GM10248 (cell line): ENCODE measurements around the gene FBXO21.

Experiments
- CTCF ChIA-PET: fragments of 300-600 bp; sonication (Branson Sonifier 250); formaldehyde crosslinking; extraction: SDS; loops from one replicate; lab custom pipeline; 2021; ENCODE audit warnings: antibody characterized with exemption; lab: Yijun Ruan, JAX
- POLR2A ChIA-PET: fragments of 350-650 bp; sonication (Branson Sonifier 250); formaldehyde crosslinking; extraction: SDS; loops from one replicate; lab custom pipeline; 2020; ENCODE audit warnings: antibody characterized with exemption; lab: Yijun Ruan, JAX
- DNase-seq: peaks from one replicate; pipeline ENCODE4 v3.0.0; 2012; ENCODE audit errors: extremely low spot score
- CTCF ChIP-seq: IDR thresholded peaks from 2 replicates; pipeline ENCODE4 v1.5.1; 2012; ENCODE audit warnings: mild to moderate bottlenecking, low read depth; ENCODE audit errors: extremely low read depth, missing control alignments, control extremely low read depth

The FBXO21 gene

GRCh38 chr12:117168976-117169375 lies 21.3 kb downstream of the FBXO21 start:
- no peak for TF ChIP-seq CTCF
- ChIA-PET CTCF (interaction anchor here (1.1 to 1.2 kb wide), 2 partner anchors 8 to 14 kb away, joined by 3 read pairs; no protein-coding TSS in a partner anchor), POLR2A (interaction anchor here (0.7 kb wide), 1 partner anchor 71 kb away, joined by 3 read pairs; no protein-coding TSS in a partner anchor)
- no peak for DNase-seq

GRCh38 chr12:117167769-117168168 lies 22.5 kb downstream of the FBXO21 start:
- no peak for TF ChIP-seq CTCF
- CTCF ChIA-PET, result interaction anchor here (1.0 to 1.3 kb wide), 3 partner anchors 17 to 442 kb away, joined by 3 read pairs; no protein-coding TSS in a partner anchor
- POLR2A ChIA-PET, result no interaction called here
- DNase-seq, result no peak

GRCh38 chr12:117166107-117166506 lies 24.2 kb downstream of the FBXO21 start:
- no peak for TF ChIP-seq CTCF
- CTCF ChIA-PET, result no interaction called here
- POLR2A ChIA-PET, result no interaction called here
- DNase-seq, result no peak

- no peak for TF ChIP-seq CTCF
- DNase-seq, result no peak
- ChIA-PET POLR2A (no interaction called here), CTCF (interaction anchor here (0.9 to 1.4 kb wide), 2 partner anchors 10 to 64 kb away, joined by 4 read pairs; no protein-coding TSS in a partner anchor)
Measured at GRCh38 chr12:117165342-117165741, 24.9 kb downstream of the FBXO21 start.

GRCh38 chr12:117162633-117163032 lies 27.6 kb downstream of the FBXO21 start:
- ChIA-PET CTCF (no interaction called here), POLR2A (no interaction called here)
- no peak for TF ChIP-seq CTCF

GRCh38 chr12:117162167-117162539 lies 28.1 kb downstream of the FBXO21 start:
- no peak for TF ChIP-seq CTCF
- ChIA-PET POLR2A (no interaction called here), CTCF (no interaction called here)
- DNase-seq, result no peak

More at GRCh38 chr12:117162633-117163032, 27.6 kb downstream of the FBXO21 start:
- DNase-seq, result no peak
